GM18505 (cell line): ENCODE results near the gene CFAP299.

Experiments
- ATAC-seq: cut with Tn5 transposase; IDR thresholded peaks from one replicate; pipeline ENCODE4 v1.9.1; 2021; ENCODE audit not compliant: unreplicated experiment
- POLR2A ChIP-seq: IDR thresholded peaks from 4 replicates; pipeline ENCODE4 v1.6.1; 2011; ENCODE audit warnings: borderline replicate concordance; ENCODE audit not compliant: insufficient read depth, insufficient read length; ENCODE audit errors: extremely low read depth

CFAP299 gene

DNA sequence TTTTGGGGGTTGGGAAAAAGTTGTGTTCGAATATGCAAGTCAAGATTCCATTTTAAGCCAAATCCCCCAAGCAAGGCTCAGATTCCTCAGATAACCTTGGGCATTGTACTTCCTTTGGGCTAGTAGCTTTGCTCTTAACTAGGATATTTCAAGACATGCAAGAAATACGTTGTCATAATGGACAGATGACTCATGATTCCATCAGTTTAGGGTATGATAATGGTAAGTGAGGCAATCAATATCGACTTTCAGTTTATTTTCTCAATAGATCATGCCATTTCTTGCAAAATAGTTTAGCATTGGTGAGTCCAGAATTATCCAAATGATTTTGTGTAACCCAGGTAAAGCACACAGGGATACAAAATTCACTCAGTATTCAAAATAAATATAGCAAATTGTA lies 25.4 kb downstream of the CFAP299 start:
- TF ChIP-seq POLR2A = no peak
- no peak for ATAC-seq

DNA sequence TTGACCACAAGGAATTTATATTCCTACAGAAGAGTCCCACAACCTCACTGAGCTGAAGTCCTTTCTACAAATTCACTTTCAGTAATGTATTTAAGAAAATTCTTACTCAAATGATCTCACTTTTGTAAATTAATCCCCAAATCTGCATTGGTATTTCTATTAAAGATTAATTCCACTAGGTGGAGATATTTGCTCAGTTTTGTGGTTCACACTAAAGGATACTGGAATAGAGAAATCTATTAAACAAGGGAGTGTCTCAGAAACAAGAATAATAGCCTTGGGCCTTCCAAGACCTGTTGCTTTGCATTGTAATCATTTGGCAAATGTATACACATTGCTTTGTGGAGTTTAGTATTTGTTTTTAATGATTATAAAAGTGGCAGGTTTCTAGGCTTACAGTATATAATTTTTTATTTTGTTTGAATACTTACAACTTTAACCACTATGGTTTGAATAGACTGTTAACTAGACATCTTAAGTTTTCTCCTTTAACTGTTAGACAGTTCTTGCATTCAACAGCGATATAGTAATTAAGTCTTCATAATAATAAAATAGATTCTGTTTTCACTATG lies 25.9 kb downstream of the CFAP299 start:
- TF ChIP-seq POLR2A = no peak
- no peak for ATAC-seq

DNA sequence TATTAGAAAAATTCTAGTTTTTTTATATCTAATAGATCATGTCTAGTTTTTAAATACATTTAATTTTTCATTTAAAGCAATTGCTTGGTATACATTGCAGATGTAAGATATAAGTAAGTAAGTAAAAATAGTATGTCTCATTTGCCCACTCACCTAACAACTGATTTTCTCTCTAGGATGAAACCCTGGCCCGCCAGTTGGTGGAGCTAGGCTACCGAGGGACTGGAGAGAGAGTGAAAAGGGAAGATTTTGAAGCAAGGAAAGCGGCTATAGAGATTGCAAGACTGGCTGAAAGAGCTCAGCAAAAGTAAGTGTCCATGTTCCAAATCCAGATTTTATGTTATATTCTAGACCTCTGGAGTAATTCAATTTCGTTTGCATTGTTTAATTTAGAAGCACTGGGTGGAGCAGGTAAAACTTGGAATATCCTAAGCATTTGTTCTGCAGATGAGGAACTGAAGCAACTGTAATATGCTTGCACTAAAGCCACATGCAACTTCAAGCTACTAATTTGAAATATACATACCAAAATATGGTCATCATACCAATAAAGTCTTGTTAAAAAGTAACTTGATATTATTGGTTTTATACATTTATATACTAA lies 27.1 kb downstream of the CFAP299 start:
- no peak for TF ChIP-seq POLR2A
- peak; percentile 59 for ATAC-seq

GRCh38 chr4:80365928-80366327 lies 30.4 kb downstream of the CFAP299 start:
- no peak for TF ChIP-seq POLR2A
- peak; percentile 66 for ATAC-seq

GRCh38 chr4:80367737-80368136 lies 32.2 kb downstream of the CFAP299 start:
- TF ChIP-seq POLR2A = no peak
- no peak for ATAC-seq

DNA sequence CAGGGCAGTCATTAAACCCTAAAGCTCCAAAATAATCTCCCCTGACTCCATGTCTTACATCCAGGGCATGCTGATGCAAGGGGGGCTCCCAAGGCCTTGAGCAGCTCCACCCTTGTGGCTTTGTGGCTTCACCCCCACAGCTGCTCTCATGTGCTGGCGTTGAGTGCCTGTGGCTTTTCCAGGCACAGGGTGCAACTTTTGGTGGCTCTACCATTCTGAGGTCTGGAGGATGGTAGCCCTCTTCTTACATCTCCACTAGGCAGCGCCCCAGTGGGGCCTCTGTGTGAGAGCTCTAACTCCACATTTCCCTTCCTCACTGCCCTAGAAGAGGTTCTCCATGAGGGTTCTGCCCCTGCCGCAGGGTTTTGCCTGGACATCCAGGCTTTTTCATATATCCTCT lies 35.1 kb downstream of the CFAP299 start:
- TF ChIP-seq POLR2A = no peak
- no peak for ATAC-seq

DNA sequence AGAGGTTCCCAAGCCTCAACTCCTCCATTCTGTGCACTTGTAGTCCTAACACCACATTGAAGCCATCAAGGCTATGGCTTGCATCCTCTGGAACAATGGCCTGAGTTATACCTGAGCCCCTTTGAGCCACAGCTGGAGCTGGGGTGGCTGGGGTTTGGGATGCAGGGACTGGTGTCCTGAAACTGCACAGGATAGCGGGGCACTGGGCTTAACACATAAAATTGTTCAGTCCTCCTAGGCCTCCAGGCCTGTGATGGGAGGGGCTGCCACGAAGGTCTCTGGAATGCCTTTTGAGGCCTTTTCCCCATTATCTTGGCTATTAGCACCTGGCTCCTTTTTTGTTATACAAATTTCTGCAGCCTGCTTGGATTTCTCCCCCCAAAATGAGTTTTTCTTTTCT lies 35.5 kb downstream of the CFAP299 start:
- TF ChIP-seq POLR2A = no peak
- ATAC-seq = no peak

DNA sequence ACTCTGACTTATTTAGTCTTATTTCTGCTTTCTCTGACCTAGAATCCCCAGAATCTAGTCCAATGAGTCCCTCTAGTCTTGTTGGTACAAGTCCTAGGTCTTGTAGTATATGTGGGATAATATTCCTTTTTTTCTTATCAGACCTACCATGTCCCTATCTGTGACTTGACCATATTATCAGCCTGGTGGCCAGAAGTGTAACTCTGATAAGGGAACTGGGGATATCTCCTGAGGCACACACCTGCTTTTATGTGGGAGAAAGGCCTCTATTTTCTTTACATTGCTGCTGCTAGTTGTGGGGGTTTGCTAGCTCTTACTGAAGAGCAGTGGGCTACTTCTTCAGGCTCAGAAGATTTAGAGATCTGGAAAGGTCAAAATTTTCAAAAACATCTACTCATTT lies 38.6 kb downstream of the CFAP299 start:
- no peak for ATAC-seq

DNA sequence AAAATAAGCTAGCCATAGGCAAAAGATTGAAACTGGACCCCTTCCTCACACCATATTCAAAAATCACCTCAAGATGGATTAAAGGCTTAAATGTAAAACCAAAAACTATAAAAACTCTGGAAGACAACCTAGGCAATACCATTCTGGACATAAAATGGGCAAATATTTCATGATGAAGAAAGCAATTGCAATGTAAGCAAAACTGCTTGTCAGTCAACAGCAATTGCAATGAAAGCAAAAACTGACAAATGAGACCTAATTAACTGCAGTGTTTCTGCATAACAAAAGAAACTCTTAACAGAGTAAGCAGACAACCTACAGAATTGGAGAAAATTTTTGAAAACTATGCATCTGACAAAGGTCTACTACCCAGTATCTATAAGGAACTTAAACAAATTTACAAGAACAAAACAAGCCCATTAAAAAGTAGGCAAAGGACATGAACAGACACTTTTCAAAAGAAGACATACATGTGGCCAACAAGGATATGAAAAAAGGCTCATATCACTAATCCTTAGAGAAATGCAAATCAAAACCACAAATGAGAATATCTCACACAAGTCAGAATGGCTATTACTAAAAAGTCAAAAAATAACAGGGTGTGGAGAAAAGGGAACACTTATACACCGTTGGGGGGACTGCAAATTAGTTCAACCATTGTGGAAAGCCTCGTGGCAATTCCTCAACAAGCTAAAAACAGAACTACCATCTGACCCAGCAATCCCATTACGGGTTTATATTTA lies 46.7 kb downstream of the CFAP299 start:
- no peak for TF ChIP-seq POLR2A
- no peak for ATAC-seq

More for the DNA sequence above, 38.6 kb downstream of the CFAP299 start:
- TF ChIP-seq POLR2A = no peak

GRCh38 chr4:80385397-80386280 lies 50.1 kb downstream of the CFAP299 start:
- no peak for TF ChIP-seq POLR2A
- no peak for ATAC-seq

- TF ChIP-seq POLR2A = no peak
- no peak for ATAC-seq
Observed at GRCh38 chr4:80386281-80386886, 50.9 kb downstream of the CFAP299 start.

GRCh38 chr4:80387390-80388283 lies 52.1 kb downstream of the CFAP299 start:
- no peak for ATAC-seq
- TF ChIP-seq POLR2A = no peak
